HG03565 (cell line): ENCODE measurements around the gene MIA.
"Not testable (repeated sequence)": the region's sequence is repeated elsewhere in the genome, so short reads cannot be mapped to it uniquely, and the experiment has no call there.

Experiments used
- ATAC-seq: cut with Tn5 transposase; IDR thresholded peaks from one replicate; pipeline ENCODE4 v1.9.1; 2021; ENCODE audit warnings: mild to moderate bottlenecking, moderate library complexity; ENCODE audit not compliant: unreplicated experiment

The MIA gene

DNA sequence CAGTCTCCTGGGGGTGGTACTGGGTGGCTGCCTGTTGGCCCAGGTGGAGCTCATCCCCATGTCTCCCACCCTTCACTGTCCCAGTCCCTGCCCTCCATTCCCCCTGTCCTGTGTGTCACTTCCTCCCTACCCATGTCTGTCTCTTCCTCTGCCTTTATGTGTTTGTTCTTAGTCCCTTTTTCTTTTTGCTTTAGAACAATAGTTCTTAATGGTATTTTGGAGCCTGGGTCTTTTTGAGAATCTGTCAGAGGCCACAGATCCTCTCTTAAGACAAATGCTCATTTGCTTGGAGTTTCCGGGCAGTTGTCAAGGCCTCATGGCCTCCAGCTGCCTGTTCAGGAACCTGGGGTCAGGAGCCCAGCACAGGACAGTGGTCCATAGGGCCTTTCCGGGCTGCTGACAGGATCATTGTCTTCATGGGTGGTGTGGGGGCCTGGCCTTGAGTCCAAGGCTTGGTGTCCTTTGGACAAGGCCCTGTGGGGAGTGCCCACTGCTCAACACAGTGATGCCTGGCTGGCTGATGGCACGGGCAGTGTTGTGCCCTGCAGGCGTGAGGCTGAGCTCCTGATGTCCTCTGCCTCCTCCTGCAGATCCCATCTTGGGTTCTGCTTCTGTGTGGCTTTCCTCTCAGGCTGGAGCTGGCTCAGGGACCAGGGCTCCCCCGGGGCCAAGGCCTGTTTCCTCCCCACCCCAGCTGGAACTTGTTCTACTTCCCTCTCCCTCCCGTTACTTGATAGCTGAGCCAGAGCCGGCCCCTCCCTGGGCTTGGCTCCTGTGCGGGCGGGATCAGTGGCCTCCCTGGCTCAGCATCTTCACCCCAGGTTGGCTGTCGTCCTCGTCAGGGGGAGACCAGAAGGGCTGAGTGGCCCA lies 27.2 kb downstream of the MIA start:
- no peak for ATAC-seq

GRCh38 chr19:40803170-40803856 lies 28.0 kb downstream of the MIA start:
- ATAC-seq: no peak

GRCh38 chr19:40803857-40804782 lies 28.8 kb downstream of the MIA start:
- no peak for ATAC-seq

GRCh38 chr19:40804783-40805242 lies 29.5 kb downstream of the MIA start:
- ATAC-seq: no peak

DNA sequence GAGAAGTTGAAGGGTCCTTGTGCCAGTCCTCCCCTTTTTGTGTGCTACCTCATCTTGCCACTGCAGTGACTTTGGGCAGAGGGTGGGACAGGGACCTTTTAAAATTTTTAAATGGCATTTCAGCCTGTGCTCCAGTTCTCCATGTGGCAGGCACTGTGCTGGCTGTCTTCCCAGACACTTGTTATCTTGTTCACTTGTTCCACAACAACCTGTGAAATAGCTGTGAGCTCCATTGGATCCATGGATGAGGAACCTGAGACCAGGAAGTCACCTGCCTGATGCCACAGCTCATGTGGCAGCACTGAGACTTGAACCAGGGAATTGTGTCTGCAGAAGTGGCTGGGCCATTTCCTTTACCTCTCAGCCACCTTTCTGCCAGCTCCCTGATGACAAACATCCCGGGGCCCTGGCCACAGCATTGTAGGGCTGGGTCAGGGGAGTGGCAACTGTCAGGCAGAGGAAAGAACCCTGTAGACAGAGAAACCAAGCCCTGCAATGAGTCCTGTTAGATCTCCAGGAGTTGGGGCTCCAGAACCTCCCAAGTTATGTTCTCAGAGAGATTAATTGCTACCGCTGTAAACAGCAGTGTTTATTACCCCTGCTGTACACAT lies 30.0 kb downstream of the MIA start:
- ATAC-seq: no peak

DNA sequence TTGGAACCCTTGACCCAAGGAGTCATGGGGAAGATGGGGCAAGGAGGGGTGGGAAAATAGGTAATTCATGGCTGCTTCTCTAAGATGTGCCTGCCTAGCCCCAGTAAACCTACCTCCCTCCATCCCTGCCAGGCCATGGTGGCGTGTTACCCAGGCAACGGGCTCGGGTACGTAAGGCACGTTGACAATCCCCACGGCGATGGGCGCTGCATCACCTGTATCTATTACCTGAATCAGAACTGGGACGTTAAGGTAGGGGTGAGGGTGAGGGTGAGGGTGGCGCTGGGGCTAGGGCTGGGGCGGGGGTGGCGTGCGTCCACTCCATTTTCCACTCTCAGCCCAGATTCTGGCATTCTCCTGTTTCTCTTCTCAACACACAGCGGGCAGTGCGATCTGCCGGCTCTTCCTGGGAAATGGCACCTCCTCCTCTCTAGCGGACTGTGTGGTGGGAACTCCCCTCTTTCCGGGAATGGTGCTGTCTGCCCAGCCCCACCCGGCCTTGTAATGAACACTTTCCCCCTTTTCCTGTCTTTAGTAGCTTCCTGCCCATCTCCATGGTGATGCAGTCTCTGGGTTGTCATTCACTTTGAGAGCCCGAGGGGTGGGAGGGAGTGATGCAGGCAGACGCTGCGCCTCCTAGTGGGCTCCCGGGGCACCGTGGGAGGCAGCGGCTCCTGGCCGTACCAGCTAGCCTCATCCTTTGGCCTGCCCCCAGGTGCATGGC lies 31.3 kb downstream of the MIA start:
- ATAC-seq: no peak

DNA sequence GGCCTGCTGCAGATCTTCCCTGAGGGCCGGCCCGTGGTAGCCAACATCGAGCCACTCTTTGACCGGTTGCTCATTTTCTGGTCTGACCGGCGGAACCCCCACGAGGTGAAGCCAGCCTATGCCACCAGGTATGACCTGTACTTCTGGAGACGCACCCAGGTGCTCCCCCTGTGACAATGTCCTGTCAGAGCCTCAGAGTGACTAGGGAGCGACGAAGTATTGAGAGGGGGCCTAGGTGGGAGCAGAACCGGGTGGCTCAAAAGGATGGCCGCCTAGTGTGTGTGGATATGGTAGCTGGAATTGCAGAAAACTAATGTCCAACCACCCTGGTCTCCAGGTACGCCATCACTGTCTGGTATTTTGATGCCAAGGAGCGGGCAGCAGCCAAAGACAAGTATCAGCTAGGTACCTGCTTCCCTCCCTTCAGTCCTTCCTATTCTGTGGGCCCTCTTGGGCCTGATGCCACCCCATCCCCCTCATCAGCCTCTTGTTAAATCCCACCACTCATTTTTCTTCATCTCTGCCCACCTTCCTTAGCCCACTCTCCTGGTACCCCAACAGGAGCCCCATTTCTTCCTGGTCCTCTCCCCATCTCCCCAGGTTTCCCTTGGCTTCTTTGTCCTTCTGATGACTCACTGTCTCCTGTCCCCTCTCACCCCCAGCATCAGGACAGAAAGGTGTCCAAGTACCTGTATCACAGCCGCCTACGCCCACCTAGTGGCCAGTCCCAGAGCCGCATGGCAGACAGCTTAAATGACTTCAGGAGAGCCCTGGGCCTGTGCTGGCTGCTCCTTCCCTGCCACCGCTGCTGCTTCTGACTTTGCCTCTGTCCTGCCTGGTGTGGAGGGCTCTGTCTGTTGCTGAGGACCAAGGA lies 32.1 kb downstream of the MIA start:
- no peak for ATAC-seq

GRCh38 chr19:40808021-40808325 lies 32.7 kb downstream of the MIA start:
- ATAC-seq: no peak

DNA sequence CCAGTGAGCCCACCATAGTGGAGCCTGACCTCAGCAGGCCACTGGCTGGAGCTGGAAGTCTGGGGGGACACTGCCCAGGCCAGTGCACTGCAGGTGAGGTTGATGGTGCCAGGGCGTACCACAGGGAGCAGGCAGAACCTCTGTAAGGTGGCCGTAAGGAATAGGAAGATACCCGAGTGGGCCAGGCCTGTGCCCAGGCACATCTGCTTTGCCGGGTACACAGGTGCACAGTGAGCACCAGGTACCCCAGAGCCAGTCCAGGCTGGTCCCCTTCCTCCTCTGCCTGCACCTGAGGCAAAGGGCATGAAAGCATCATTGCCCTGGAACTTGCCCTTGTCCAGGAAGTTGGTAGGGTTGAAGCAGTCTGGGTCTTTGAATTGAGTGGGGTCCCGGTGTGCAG lies 33.2 kb downstream of the MIA start:
- ATAC-seq: no peak

GRCh38 chr19:40809358-40810086 lies 34.2 kb downstream of the MIA start:
- ATAC-seq: no peak

- ATAC-seq: no peak
Measured at GRCh38 chr19:40810160-40810559, 34.8 kb downstream of the MIA start.

- ATAC-seq: not testable (repeated sequence)
Measured at GRCh38 chr19:40810649-40811408, 35.5 kb downstream of the MIA start.

GRCh38 chr19:40811478-40812341 lies 36.4 kb downstream of the MIA start:
- no peak for ATAC-seq

- ATAC-seq: not testable (repeated sequence)
Measured at GRCh38 chr19:40812571-40812970, 37.2 kb downstream of the MIA start.

DNA sequence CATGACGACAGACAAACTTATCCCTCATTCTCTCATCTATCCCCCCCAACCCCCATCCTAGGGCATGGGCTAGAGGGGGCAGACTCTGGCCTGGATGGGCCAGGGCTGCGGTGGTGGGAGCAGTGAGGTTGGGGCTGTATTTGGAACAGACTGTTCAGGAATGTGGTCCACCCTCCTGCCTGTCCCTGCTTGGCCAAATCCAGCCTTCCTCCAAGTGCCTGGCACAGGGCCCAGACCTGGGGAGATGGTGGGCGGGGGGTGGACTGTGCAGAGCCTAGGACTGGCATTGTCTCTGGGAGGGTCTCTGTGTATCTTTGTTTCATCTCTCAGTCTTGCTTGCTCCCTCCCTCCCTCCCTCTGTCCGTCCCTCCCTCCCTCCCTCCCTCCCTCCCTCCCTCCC lies 37.9 kb downstream of the MIA start:
- ATAC-seq: no peak

GRCh38 chr19:40815223-40815622 lies 39.9 kb downstream of the MIA start:
- ATAC-seq: no peak
